Measurements from ENCODE around the gene CARD18. TPM values are rescaled to one million over a fixed set of nuclear protein-coding genes. Genes with fewer than 3 reads are reported as not detected.
"Not testable (repeated sequence)": the region's sequence is repeated elsewhere in the genome, so short reads cannot be mapped to it uniquely, and the experiment has no call there.

Gene CARD18
- total RNA-seq, 3 donors from 2014 or later = not detected

DNA sequence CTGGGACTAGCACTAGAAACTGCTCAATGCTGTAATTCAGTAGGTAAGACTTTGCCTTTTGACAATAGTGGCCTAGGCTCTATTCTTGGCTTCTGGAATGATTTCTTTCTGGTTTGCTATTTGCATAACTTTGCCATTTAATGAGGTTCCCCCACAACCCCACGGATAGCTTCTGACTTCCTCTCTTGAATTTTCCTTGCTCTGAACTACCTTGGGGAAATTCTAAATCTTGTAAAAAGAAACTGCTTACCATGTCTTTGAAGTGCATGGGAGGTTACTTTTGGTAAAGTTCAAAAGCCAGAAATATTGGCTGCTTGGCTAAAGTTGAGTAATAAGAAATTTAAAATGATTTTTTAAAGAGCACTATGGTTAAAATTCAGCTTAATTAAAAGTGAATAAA is 35.3 kb downstream of the CARD18 start:
- Histone ChIP-seq H3K4me1 (no peaks in the 10 kb centered on the region), H3K9me3 (no peaks in the 10 kb centered on the region), H3K27ac (no peak overlapping the region), H3K36me3 (no peaks in the 10 kb centered on the region), H3K4me3 (no peak overlapping the region), H3K27me3 (no peaks in the 10 kb centered on the region)
- DNase-seq (ENCODE audit: low spot score in 2 of 2) = no peak
- TF ChIP-seq, protein P1, sequence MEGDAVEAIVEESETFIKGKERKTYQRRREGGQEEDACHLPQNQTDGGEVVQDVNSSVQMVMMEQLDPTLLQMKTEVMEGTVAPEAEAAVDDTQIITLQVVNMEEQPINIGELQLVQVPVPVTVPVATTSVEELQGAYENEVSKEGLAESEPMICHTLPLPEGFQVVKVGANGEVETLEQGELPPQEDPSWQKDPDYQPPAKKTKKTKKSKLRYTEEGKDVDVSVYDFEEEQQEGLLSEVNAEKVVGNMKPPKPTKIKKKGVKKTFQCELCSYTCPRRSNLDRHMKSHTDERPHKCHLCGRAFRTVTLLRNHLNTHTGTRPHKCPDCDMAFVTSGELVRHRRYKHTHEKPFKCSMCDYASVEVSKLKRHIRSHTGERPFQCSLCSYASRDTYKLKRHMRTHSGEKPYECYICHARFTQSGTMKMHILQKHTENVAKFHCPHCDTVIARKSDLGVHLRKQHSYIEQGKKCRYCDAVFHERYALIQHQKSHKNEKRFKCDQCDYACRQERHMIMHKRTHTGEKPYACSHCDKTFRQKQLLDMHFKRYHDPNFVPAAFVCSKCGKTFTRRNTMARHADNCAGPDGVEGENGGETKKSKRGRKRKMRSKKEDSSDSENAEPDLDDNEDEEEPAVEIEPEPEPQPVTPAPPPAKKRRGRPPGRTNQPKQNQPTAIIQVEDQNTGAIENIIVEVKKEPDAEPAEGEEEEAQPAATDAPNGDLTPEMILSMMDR (IDR thresholded peaks at IDR 0.05) = no peak
- TF ChIP-seq POLR2A (IDR thresholded peaks at IDR 0.05) = no peak
- TF ChIP-seq POLR2AphosphoS5 (IDR thresholded peaks at IDR 0.05) = no peak
- intact Hi-C loops (cut with DNase I; ENCODE audit: low total_unique reads) = no loop called here

DNA sequence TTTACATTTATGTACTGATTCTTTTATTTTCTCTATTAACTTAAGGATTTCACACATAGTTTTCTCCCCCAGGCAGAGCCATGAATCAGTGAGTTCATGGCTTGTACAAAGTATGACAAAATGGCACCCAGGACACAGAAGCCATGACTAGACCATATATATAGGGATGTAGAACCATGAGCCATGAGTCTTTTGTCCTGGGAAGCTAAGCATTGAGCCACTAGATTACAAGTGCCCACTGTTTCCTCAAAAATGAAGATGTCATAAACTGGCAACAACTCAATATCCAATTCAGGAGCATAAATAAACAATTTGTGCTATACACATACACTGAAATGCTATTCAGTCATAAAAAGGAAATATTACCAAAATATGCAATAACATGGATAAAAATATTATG is 36.2 kb downstream of the CARD18 start:
- no peaks in the 10 kb centered on the region for H3K4me1 ChIP-seq
- no peaks in the 10 kb centered on the region for H3K9me3 ChIP-seq
- intact Hi-C loops (cut with DNase I; ENCODE audit: low total_unique reads) = no loop called here
- DNase-seq (ENCODE audit: low spot score in 2 of 2) = no peak
- no peaks in the 10 kb centered on the region for H3K27me3 ChIP-seq
- no peak overlapping the region for H3K27ac ChIP-seq
- H3K36me3 ChIP-seq = no peaks in the 10 kb centered on the region
- TF ChIP-seq POLR2AphosphoS5 (IDR thresholded peaks at IDR 0.05) (no peak), POLR2A (IDR thresholded peaks at IDR 0.05) (no peak)
- TF ChIP-seq, protein P1 (IDR thresholded peaks at IDR 0.05) = no peak
- no peak overlapping the region for H3K4me3 ChIP-seq

DNA sequence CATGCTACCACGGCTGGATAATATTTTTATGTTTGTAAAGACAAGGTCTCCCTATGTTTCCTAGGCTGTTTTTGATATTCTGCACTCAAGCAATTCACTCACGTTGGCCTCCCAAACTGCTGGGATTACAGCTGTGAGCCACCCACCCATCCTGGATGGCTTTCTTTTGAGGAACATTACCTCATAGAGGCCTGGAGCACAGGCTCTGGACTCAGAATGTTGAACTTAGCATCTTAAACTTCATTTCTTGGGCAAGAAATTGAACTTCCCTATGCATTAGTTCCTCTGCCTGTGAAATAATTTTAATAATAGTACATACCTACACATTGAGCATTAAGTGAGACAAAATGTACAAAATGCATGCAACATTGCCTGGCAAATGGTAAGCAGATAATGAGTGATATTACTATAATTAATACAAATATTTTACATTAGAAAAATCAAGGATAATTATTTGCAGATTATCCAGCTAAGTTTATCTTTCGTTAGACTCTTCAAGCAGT is 37.4 kb downstream of the CARD18 start:
- H3K4me3 ChIP-seq; intact Hi-C loops (cut with DNase I; ENCODE audit: low total_unique reads); H3K9me3 ChIP-seq; H3K27ac ChIP-seq; H3K27me3 ChIP-seq; H3K36me3 ChIP-seq; H3K4me1 ChIP-seq; DNase-seq (ENCODE audit: low spot score in 2 of 2): not testable (repeated sequence)

DNA sequence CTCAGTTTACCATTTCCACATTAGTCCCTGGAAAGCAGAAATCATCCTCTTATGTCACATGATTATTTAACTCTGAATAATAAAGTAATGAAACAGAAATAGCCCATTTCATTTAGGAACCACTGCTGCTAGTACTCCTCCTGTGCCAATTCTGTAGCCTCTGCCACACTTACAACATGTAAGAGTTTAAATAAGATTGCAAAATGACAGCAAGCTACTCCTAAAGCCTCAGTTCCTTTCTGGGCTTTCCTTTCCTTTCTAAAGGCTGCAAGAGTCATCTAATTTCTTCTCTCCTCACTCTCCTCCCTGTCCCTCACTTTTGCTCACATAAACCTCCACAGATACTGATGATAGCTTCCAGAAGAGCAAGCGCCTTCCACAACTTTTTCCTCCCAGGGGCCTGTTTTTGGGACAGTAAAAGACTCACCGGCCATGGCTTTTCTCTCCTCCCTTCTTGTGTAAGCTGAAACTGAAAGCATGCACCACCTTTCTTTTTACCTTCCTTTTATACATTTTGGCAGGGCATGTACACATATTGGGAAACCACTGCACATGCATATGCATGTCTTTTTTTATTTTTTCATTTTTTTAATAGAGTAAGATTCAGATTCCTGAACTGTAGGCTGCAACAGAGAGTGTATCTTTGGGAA is 38.5 kb downstream of the CARD18 start:
- H3K27me3 ChIP-seq = no peaks in the 10 kb centered on the region
- H3K36me3 ChIP-seq = no peaks in the 10 kb centered on the region
- H3K9me3 ChIP-seq = no peaks in the 10 kb centered on the region
- no peak for TF ChIP-seq POLR2AphosphoS5 (IDR thresholded peaks at IDR 0.05)
- TF ChIP-seq, protein P1 (IDR thresholded peaks at IDR 0.05) = no peak
- TF ChIP-seq POLR2A (IDR thresholded peaks at IDR 0.05) = no peak
- DNase-seq (ENCODE audit: low spot score in 2 of 2) = no peak
- H3K27ac ChIP-seq = no peak overlapping the region
- intact Hi-C loops (cut with DNase I; ENCODE audit: low total_unique reads) = no loop called here
- H3K4me3 ChIP-seq = no peak overlapping the region
- no peaks in the 10 kb centered on the region for H3K4me1 ChIP-seq

DNA sequence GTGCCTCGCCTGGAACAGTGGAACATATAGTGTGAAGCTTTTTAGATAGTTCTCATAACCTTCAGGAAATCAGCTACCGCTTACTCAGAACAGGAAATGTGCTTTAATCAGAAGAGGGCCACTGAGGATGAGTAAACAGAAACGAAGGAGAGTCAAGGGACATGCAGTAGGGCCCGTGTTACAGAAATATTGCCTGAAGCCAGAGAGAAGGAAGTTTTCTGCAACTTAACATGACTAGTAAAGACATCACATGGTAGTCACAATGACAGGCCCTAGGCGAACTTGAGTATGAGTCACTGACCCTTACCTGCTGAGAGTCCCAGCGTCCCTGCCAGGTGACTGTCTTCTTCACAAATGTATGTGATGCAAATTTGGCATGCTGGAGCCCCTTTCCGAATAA is 39.4 kb downstream of the CARD18 start:
- no peak for DNase-seq (ENCODE audit: low spot score in 2 of 2)
- Histone ChIP-seq H3K36me3 (no peaks in the 10 kb centered on the region), H3K4me3 (no peak overlapping the region), H3K27ac (no peak overlapping the region), H3K4me1 (no peaks in the 10 kb centered on the region), H3K9me3 (no peaks in the 10 kb centered on the region), H3K27me3 (no peaks in the 10 kb centered on the region)
- intact Hi-C loops (cut with DNase I; ENCODE audit: low total_unique reads) = no loop called here
- no peak for TF ChIP-seq POLR2AphosphoS5 (IDR thresholded peaks at IDR 0.05)

DNA sequence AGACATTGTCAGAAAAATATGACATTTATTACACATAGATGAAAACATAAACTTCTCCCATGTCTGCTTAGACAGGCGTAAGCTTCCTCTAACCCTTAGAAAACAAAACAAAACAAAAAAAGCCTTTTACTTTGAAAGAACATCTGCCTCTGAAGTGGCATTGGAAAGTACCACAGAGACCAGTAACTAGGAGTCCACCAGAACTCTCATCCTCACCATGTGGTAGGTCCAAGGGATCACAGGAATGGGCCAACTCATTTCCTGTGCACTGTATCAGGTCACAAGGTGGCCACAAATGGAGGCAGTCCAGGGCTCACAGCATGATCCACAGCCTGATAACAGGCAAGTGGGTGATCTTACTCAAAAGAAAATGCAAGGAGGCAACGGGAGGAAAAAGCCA is 40.0 kb downstream of the CARD18 start:
- H3K27ac ChIP-seq; H3K27me3 ChIP-seq; H3K4me3 ChIP-seq; H3K36me3 ChIP-seq; H3K4me1 ChIP-seq; H3K9me3 ChIP-seq; intact Hi-C loops (cut with DNase I; ENCODE audit: low total_unique reads); DNase-seq (ENCODE audit: low spot score in 2 of 2): not testable (repeated sequence)
